Right forelimb (tissue), 1 donor: ENCODE measurements around the gene SPATA18.
"Not testable (repeated sequence)": the region's sequence is repeated elsewhere in the genome, so short reads cannot be mapped to it uniquely, and the experiment has no call there.

ENCODE experiments used
- DNase-seq: peaks from one replicate; pipeline ENCODE4 v3.0.0-alpha.2; 2018

Gene SPATA18

DNA sequence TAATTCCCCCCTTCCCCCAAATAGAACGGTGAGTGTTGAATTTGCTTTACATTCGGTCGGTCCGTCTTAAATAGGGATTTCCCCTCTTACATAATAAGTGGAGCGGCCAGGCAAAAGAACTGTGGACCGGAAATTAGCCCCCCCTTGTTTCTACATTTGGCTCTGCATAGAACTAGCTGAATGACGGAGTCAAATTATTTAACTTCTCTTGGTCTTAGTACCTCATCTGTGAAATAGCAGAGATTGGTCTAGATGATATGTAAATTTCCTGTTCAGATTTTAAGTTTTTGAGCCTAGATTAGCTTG, 1.3 kb downstream of the SPATA18 start:
- DNase-seq, result no peak

- DNase-seq, result no peak
Observed at GRCh38 chr4:52054254-52054653, 3.1 kb downstream of the SPATA18 start.

DNA sequence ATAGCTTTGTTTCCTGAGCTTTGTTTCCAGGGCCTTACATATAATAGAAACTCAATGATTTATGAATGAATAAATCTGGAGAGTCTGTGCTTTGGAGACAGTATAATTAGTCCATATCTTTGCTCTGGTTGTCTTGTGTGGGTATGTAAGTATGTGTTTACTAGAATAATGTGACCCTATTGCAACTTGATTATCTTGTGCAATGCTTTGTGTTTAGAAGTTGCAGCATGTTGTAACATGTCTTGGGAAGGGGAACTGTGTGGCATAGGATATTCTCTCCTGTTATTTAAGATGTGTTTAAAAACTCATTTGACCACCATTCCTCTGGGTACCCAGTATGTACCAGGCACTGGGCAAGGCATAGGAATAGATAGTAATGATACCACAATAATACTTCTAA, 6.1 kb downstream of the SPATA18 start:
- no peak for DNase-seq

GRCh38 chr4:52058275-52058674, 7.2 kb downstream of the SPATA18 start:
- no peak for DNase-seq

- no peak for DNase-seq
Observed at GRCh38 chr4:52059372-52059771, 8.3 kb downstream of the SPATA18 start.

DNA sequence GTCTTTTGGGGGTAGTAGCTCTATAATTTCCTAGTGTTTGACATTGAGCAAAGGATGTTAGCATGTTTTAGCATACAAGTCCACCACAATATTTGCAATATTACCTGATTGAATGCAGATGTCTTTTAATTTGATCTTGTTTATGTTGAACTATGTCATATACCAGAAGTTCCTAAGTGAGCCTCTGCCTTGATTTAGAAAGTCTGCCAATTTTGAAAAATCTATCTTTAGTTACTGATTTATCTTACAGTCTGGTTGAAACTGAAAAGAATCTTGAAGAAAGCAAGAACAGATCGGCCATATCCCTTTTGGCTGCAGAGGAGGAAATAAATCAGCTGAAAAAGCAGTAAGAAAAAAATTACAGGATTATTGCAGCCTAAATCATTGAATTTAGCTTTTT, 18.5 kb downstream of the SPATA18 start:
- DNase-seq, result no peak

- no peak for DNase-seq
Observed at GRCh38 chr4:52071791-52072546, 20.9 kb downstream of the SPATA18 start.

DNA sequence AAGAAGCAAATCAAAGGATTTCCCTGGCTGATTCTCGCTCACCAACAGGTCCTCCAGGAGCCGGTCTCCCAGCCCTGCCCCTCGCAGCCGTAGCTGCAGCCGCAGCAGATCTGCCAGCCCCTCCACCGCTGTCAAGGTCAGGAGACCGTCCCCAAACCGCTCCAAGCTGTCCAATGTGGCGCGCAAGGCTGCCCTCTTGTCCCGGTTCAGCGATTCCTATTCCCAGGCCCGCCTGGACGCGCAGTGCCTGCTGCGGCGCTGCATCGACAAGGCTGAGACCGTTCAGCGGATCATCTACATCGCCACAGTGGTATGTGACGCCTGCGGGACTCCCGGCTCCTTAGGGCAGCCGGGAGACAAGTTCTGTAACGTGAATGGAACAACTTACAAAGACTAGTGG, 25.6 kb downstream of the SPATA18 start:
- peak; percentile 47 for DNase-seq

DNA sequence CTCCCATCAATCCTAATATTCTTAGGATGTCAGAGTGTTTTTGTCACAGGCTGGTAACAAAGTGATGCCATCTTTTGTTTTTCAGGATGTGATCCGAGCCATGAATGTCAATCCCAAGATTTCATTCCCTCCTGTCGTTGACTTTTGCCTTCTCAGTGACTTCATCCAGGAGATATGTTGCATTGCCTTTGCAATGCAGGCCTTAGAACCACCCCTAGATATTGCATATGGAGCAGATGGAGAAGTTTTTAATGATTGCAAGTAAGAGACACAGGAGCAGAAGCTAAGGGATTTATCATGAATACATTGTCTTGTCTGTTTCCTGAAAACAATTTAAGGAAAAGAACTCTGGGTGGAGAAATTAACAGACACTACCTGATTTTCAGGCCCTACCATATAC, 28.6 kb downstream of the SPATA18 start:
- DNase-seq, result no peak

DNA sequence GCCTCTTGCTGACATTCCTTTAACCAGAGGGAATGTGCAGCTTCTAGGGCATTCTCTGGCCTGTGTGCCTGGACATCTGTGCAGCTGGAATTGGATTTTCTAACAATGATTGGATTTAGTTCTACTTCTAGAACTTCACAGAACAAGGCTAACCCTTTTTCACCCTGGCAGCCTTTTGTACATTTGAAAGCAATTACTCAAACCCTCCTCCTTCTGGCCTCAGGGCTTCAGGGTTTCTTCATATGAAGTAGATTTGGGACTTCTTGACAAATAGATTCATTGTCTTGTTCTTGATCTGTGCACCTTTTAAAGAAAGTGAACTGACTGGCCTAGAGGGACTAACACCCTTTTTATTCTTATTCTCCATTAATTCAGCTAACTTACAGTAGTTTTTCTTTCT, 30.1 kb downstream of the SPATA18 start:
- no peak for DNase-seq

GRCh38 chr4:52086425-52086824, 35.3 kb downstream of the SPATA18 start:
- DNase-seq, result not testable (repeated sequence)

GRCh38 chr4:52091801-52092200, 40.7 kb downstream of the SPATA18 start:
- DNase-seq, result no peak

- DNase-seq, result no peak
Observed at GRCh38 chr4:52093466-52093865, 42.4 kb downstream of the SPATA18 start.

GRCh38 chr4:52094376-52095145, 43.5 kb downstream of the SPATA18 start:
- peak; percentile 48 for DNase-seq

GRCh38 chr4:52095374-52095773, 44.3 kb downstream of the SPATA18 start:
- DNase-seq, result no peak

- no peak for DNase-seq
Observed at GRCh38 chr4:52096048-52096447, 44.9 kb downstream of the SPATA18 start.

GRCh38 chr4:52098618-52099017, 47.5 kb downstream of the SPATA18 start:
- no peak for DNase-seq

DNA sequence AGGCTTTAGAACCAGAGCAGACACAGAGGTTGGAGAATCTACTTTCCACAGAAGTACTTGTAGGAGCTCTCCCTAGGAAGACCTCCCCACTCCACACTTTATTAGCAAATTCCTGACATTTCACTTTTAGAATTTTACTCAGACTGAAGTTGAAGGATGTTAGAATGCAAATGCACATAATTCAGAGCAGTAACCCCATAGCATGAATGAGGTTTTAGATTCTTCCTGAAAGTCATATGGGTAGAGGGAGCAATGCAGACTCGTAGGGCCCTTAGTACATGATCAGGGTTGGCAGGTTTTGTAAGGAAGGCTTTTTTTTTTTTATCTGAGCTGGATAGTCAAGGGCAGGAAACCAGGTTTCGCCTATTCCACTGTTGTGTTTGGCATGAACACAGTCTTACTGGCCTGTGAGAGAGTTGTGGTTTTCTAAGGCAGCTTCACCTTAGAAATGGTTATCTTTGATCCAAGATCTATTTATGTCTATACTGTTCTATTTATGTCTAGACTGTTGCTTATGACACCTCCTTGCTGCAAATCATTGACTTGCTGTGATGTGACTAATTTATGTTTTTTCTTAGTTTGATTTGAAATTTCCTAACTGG, 48.9 kb downstream of the SPATA18 start:
- no peak for DNase-seq

DNA sequence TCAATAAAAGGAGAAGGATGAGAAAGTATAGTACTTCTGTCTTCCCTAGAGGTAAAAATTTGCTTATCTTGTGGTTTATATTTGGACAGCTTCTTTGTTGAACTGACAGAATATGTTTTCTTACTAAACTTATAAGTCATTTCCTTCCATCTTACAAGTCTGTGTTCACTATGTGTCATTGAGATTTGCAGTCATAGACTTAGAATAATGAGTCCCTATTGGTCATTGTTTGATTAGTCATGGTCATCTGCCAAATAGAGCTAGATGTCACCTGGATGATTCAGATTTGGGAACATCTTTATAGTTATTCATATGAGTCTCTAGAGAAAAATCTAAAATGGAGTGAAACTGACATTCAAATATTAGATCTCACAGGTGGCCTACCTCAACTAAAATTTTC, 51.5 kb downstream of the SPATA18 start:
- DNase-seq, result no peak

- DNase-seq, result no peak
Observed at GRCh38 chr4:52103319-52103718, 52.2 kb downstream of the SPATA18 start.

DNA sequence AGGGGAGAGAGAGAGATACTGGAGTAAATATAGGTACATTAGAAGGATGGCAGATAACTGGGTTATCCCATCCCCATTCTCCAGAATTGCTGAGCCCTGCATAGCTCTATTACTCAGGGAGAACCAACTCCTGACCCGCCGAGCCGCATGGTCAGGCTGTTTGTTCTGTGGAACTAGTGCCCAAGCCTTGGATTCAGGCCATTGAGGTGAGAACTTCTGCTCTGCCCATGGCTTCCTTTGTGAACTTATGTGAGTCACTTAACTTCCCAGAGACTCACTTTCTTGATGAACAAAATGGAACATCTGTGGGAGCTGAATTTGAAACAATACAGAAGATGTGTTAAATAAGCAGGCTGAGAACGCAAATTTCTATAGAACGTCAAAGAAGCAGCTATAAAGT, 54.2 kb downstream of the SPATA18 start:
- DNase-seq, result no peak

- no peak for DNase-seq
Observed at GRCh38 chr4:52106191-52106590, 55.1 kb downstream of the SPATA18 start.

DNA sequence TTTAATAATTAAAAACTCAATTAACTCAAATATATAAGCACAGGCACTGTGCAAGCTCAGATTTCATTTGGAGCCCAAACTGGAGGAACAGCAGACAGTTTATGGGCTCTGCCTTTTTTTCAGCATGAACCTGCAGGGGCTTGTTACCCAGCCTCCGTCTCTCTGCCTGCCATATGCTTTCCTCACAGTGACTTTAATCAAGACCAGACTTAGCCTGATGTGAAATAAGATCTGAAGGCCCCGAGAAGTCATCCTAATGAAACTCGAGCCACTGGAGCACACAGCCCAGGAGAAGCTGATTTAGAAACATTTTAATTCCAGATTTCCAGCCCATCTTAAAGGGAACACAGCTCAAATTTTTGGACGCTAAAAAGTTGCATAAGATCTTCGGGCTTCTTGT, 55.6 kb downstream of the SPATA18 start:
- DNase-seq, result no peak

DNA sequence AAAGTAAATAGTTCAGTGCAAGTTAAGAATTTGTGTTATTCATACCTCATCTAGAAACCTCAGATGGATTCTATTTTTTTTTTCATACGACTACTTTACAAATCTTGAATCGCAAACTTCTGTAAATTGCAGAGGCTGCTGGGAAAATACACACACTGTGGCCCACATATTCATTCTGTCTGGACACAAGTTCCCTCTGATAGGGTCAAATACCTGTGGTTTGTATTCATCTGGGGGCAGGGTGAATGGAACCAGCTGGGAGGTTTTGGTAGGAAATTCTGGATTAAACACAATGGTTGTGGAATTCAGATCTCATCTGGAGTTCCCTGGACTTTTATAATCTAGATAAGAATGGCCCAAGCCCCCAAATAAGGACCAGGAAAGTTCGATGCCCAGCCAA, 56.2 kb downstream of the SPATA18 start:
- no peak for DNase-seq
